Naive thymus-derived CD4-positive, alpha-beta T cell (primary cell): Measurements from ENCODE around the gene RYK. TPM values are rescaled to one million over a fixed set of nuclear protein-coding genes. Genes with fewer than 3 reads are reported as not detected.
"Not testable (repeated sequence)": the region's sequence is repeated elsewhere in the genome, so short reads cannot be mapped to it uniquely, and the experiment has no call there.

Source experiments
- ATAC-seq: fragments of 150-1000 bp; cut with Tn5 transposase; 2 replicates; pipeline ENCODE4 v1.10.0; 2021; ENCODE audit warnings: mild to moderate bottlenecking, moderate library complexity
- CTCF ChIA-PET: fragments of 350-600 bp; sonication (Branson Sonifier 250); formaldehyde crosslinking; loops from one replicate; lab custom pipeline; 2021; ENCODE audit warnings: antibody characterized with exemption; lab: Charles Lee
- POLR2A ChIA-PET: fragments of 350-600 bp; sonication (Branson Sonifier 250); formaldehyde crosslinking; loops from one replicate; lab custom pipeline; 2021; ENCODE audit warnings: antibody characterized with exemption, inconsistent platforms; lab: Charles Lee
- DNase-seq, 9 donors: peaks; one replicate each; pipeline versions ENCODE4 v3.0.0 to v3.0.0-alpha.2; 2020 to 2022; ENCODE audit warnings: mixed read lengths in 1 of 9
- H3K27ac ChIP-seq: one replicate; pipeline ENCODE4 v1.7.0; 2013; ENCODE audit warnings: mild to moderate bottlenecking, low read depth, low read length, moderate library complexity
- H3K27me3 ChIP-seq, 2 donors: one replicate each; pipeline ENCODE4 v1.7.0; 2013; ENCODE audit warnings: low read length in 2 of 2, mild to moderate bottlenecking in 2 of 2, moderate library complexity in 2 of 2; ENCODE audit not compliant: control insufficient read depth in 2 of 2, insufficient read depth in 2 of 2
- H3K36me3 ChIP-seq, 3 experiments: 1 replicate in 2 of 3; 2 replicates in 1 of 3; pipeline ENCODE4 v1.7.0; 2013; ENCODE audit warnings: low read length in 3 of 3, mild to moderate bottlenecking in 3 of 3, moderate library complexity in 1 of 3; ENCODE audit not compliant: insufficient read depth in 3 of 3, control insufficient read depth in 2 of 3
- H3K4me1 ChIP-seq, 2 donors: one replicate each; pipeline ENCODE4 v1.7.0; 2013; ENCODE audit warnings: low read length in 2 of 2, mild to moderate bottlenecking in 2 of 2, moderate library complexity in 1 of 2; ENCODE audit not compliant: control insufficient read depth in 2 of 2, insufficient read depth in 2 of 2
- H3K4me3 ChIP-seq: 2 replicates; pipeline ENCODE4 v1.7.0; 2013; ENCODE audit warnings: mild to moderate bottlenecking, low read length
- H3K9me3 ChIP-seq, 3 experiments: 1 replicate in 2 of 3; 2 replicates in 1 of 3; pipeline ENCODE4 v1.7.0; 2013; ENCODE audit warnings: low read length in 3 of 3; ENCODE audit not compliant: control insufficient read depth in 2 of 3
- H3K27ac Mint-ChIP-seq, 9 donors: one replicate each; pipeline ENCODE4 v1.8.0; 2020 to 2022; ENCODE audit warnings: mixed read lengths in 9 of 9, mild to moderate bottlenecking in 8 of 9, moderate library complexity in 5 of 9, inconsistent platforms in 2 of 9
- H3K27me3 Mint-ChIP-seq, 5 donors: one replicate each; pipeline ENCODE4 v1.8.0; 2021 to 2022; ENCODE audit warnings: mixed read lengths in 5 of 5, mild to moderate bottlenecking in 1 of 5
- H3K36me3 Mint-ChIP-seq, 5 donors: one replicate each; pipeline ENCODE4 v1.8.0; 2020 to 2022; ENCODE audit warnings: mixed read lengths in 5 of 5, mild to moderate bottlenecking in 3 of 5, inconsistent platforms in 1 of 5
- H3K4me1 Mint-ChIP-seq, 7 donors: one replicate each; pipeline ENCODE4 v1.8.0; 2020 to 2022; ENCODE audit warnings: mixed read lengths in 7 of 7, mild to moderate bottlenecking in 3 of 7, inconsistent platforms in 1 of 7
- H3K4me3 Mint-ChIP-seq, 10 donors: one replicate each; pipeline ENCODE4 v1.8.0; 2020 to 2022; ENCODE audit warnings: mild to moderate bottlenecking in 10 of 10, mixed read lengths in 10 of 10, moderate library complexity in 6 of 10, inconsistent platforms in 2 of 10
- H3K9me3 Mint-ChIP-seq, 11 donors: one replicate each; pipeline ENCODE4 v1.8.0; 2020 to 2022; ENCODE audit warnings: mixed read lengths in 11 of 11, mild to moderate bottlenecking in 4 of 11, inconsistent platforms in 1 of 11, moderate library complexity in 1 of 11
- intact Hi-C, 2 donors: fragments of 100-400 bp; cut with micrococcal nuclease; formaldehyde crosslinking; loops; one replicate each; pipeline ENCODE4 v1.15.1; 2023
- polyA plus RNA-seq, 2 donors: library from polyadenylated mRNA; unstranded; fragments of 300-500 nt; fragmentation: Illumina TruSeq; gene quantifications; one replicate each; pipeline ENCODE4 v1.2.3, GENCODE V29; 2021
- total RNA-seq, 6 experiments: library from RNA in 5 of 6; stranded (reverse) in 5 of 6; gene quantifications; 1 replicate in 5 of 6; 2 replicates in 1 of 6; pipeline ENCODE4 v1.2.3 and lab custom pipeline; 2021 to 2026

RYK gene
- total and polyA plus RNA-seq, 7 experiments from 2014 or later, result 6.9 to 53.5 (median 44.8) TPM

- Mint-ChIP-seq H3K36me3 (peaks cover 5 to 50% (median 35%) of the 10 kb centered on the region in 5 donors), H3K27me3 (no peaks in the 10 kb centered on the region), H3K4me3 (no peak overlapping the region), H3K4me1 (peaks cover 0 to 3% (median 0%) of the 10 kb centered on the region in 7 donors), H3K27ac (peak overlapping the region in 3 of 9 donors; percentile 17 to 36 (median 18)), H3K9me3 (peaks cover 0 to 2% (median 0%) of the 10 kb centered on the region in 11 donors)
- ATAC-seq (no peak), DNase-seq (no peak)
- intact Hi-C loops, result no loop called here
- Histone ChIP-seq H3K9me3 (no peaks in the 10 kb centered on the region), H3K27me3 (no peaks in the 10 kb centered on the region), H3K36me3 (peaks cover 0 to 36% (median 3%) of the 10 kb centered on the region in 3 experiments), H3K4me3 (no peak overlapping the region), H3K4me1 (no peaks in the 10 kb centered on the region), H3K27ac (no peak overlapping the region)
- POLR2A ChIA-PET, result no interaction called here
- CTCF ChIA-PET, result interaction anchor here (0.7 to 1.1 kb wide), 2 partner anchors 11 to 173 kb away, joined by 3 to 4 read pairs; partner anchors contain the start of gene AMOTL2
Measured at GRCh38 chr3:134201201-134202130, 49.2 kb downstream of the RYK start.

- DNase-seq, H3K4me3 Mint-ChIP-seq, H3K4me1 Mint-ChIP-seq, ATAC-seq, H3K4me1 ChIP-seq, H3K27ac Mint-ChIP-seq, H3K9me3 ChIP-seq, H3K27ac ChIP-seq, H3K4me3 ChIP-seq, H3K27me3 ChIP-seq, POLR2A ChIA-PET, H3K27me3 Mint-ChIP-seq, H3K9me3 Mint-ChIP-seq: not testable (repeated sequence)
- intact Hi-C loops, result loop anchor here (5.0 kb wide), 5 partner anchors 107 to 1842 kb away; partner anchors contain the start of genes AMOTL2 (in 1 of the 2), ANAPC13 (in 1 of the 2) and CEP63 (in 1 of the 2)
- CTCF ChIA-PET, result interaction anchor here (1.0 to 2.8 kb wide), 2 partner anchors 266 to 280 kb away, joined by 3 to 9 read pairs; no protein-coding TSS in a partner anchor
- H3K36me3 Mint-ChIP-seq, result peaks cover 5 to 63% (median 44%) of the 10 kb centered on the region in 5 donors
- H3K36me3 ChIP-seq, result peaks cover 0 to 38% (median 3%) of the 10 kb centered on the region in 3 experiments
Measured at GRCh38 chr3:134199880-134200279, 50.8 kb downstream of the RYK start.

- H3K27ac Mint-ChIP-seq, result no peak overlapping the region
- POLR2A ChIA-PET, result no interaction called here
Measured at GRCh38 chr3:134199240-134199639, 51.4 kb downstream of the RYK start.

GRCh38 chr3:134198414-134198813 is 52.2 kb downstream of the RYK start:
- H3K9me3 Mint-ChIP-seq, result peaks cover 0 to 2% (median 0%) of the 10 kb centered on the region in 11 donors
- Histone ChIP-seq H3K4me1 (no peaks in the 10 kb centered on the region), H3K36me3 (peaks cover 0 to 50% (median 3%) of the 10 kb centered on the region in 3 experiments), H3K4me3 (no peak overlapping the region), H3K27me3 (no peaks in the 10 kb centered on the region), H3K9me3 (no peaks in the 10 kb centered on the region), H3K27ac (no peak overlapping the region)
- no peaks in the 10 kb centered on the region for H3K27me3 Mint-ChIP-seq
- no peak overlapping the region for H3K27ac Mint-ChIP-seq
- peaks cover 5 to 74% (median 47%) of the 10 kb centered on the region in 5 donors for H3K36me3 Mint-ChIP-seq
- no peak overlapping the region for H3K4me3 Mint-ChIP-seq
- DNase-seq, result no peak
- intact Hi-C loops, result loop anchor here (5.0 kb wide), 5 partner anchors 109 to 1844 kb away; partner anchors contain the start of genes AMOTL2 (in 1 of the 2), ANAPC13 (in 1 of the 2) and CEP63 (in 1 of the 2)
- H3K4me1 Mint-ChIP-seq, result peaks cover 0 to 2% (median 0%) of the 10 kb centered on the region in 7 donors
- ATAC-seq, result no peak
- CTCF ChIA-PET, result interaction anchor here (0.8 to 2.8 kb wide), 3 partner anchors 8 to 282 kb away, joined by 5 to 9 read pairs (median 8); no protein-coding TSS in a partner anchor
- POLR2A ChIA-PET, result interaction anchor here (1.6 kb wide), 1 partner anchor 288 kb away, joined by 3 read pairs; the partner anchor contains the start of gene CEP63

More at GRCh38 chr3:134199240-134199639, 51.4 kb downstream of the RYK start:
- H3K36me3 ChIP-seq, result peaks cover 0 to 44% (median 3%) of the 10 kb centered on the region in 3 experiments
- Mint-ChIP-seq H3K27me3 (no peaks in the 10 kb centered on the region), H3K4me3 (no peak overlapping the region), H3K4me1 (peaks cover 0 to 2% (median 0%) of the 10 kb centered on the region in 7 donors), H3K36me3 (peaks cover 5 to 70% (median 43%) of the 10 kb centered on the region in 5 donors), H3K9me3 (peaks cover 0 to 2% (median 0%) of the 10 kb centered on the region in 11 donors)
- H3K27me3 ChIP-seq, result no peaks in the 10 kb centered on the region
- H3K4me1 ChIP-seq, result no peaks in the 10 kb centered on the region
- CTCF ChIA-PET, result interaction anchor here (1.0 to 2.8 kb wide), 2 partner anchors 267 to 281 kb away, joined by 3 to 9 read pairs; no protein-coding TSS in a partner anchor
- H3K27ac ChIP-seq, result no peak overlapping the region
- H3K9me3 ChIP-seq, result no peaks in the 10 kb centered on the region
- DNase-seq, result no peak
- intact Hi-C loops, result loop anchor here (5.0 kb wide), 5 partner anchors 108 to 1843 kb away; partner anchors contain the start of genes AMOTL2 (in 1 of the 2), ANAPC13 (in 1 of the 2) and CEP63 (in 1 of the 2)
- ATAC-seq, result no peak
- H3K4me3 ChIP-seq, result no peak overlapping the region

- no peaks in the 10 kb centered on the region for H3K9me3 ChIP-seq
- peak; percentile 83 for ATAC-seq
- no peak overlapping the region for H3K27ac ChIP-seq
- H3K4me1 ChIP-seq, result no peaks in the 10 kb centered on the region
- intact Hi-C loops, result loop anchor here (1.0 to 5.0 kb wide), 7 partner anchors 110 to 1845 kb away; partner anchors contain the start of genes AMOTL2 (in 1 of the 2), ANAPC13 (in 1 of the 2) and CEP63 (in 1 of the 2)
- peak in 7 of 9 donors; percentile 24 to 55 (median 42) for DNase-seq
- ChIA-PET CTCF (interaction anchor here (0.6 to 2.8 kb wide), 8 partner anchors 9 to 1669 kb away, joined by 3 to 9 read pairs (median 5); no protein-coding TSS in a partner anchor), POLR2A (interaction anchor here (1.6 kb wide), 1 partner anchor 289 kb away, joined by 3 read pairs; the partner anchor contains the start of gene CEP63)
- H3K27ac Mint-ChIP-seq, result no peak overlapping the region
- H3K4me3 ChIP-seq, result no peak overlapping the region
- peaks cover 0 to 2% (median 0%) of the 10 kb centered on the region in 7 donors for H3K4me1 Mint-ChIP-seq
- no peak overlapping the region for H3K4me3 Mint-ChIP-seq
- H3K9me3 Mint-ChIP-seq, result peaks cover 0 to 2% (median 0%) of the 10 kb centered on the region in 11 donors
- H3K27me3 Mint-ChIP-seq, result no peaks in the 10 kb centered on the region
- peaks cover 0 to 46% (median 3%) of the 10 kb centered on the region in 3 experiments for H3K36me3 ChIP-seq
- no peaks in the 10 kb centered on the region for H3K27me3 ChIP-seq
- peaks cover 5 to 76% (median 48%) of the 10 kb centered on the region in 5 donors for H3K36me3 Mint-ChIP-seq
Measured at GRCh38 chr3:134197681-134198261, 52.9 kb downstream of the RYK start.

GRCh38 chr3:134194247-134194646 is 56.4 kb downstream of the RYK start:
- Histone ChIP-seq H3K4me1 (no peaks in the 10 kb centered on the region), H3K36me3 (peaks cover 0 to 31% (median 3%) of the 10 kb centered on the region in 3 experiments), H3K4me3 (no peak overlapping the region), H3K27ac (no peak overlapping the region), H3K9me3 (no peaks in the 10 kb centered on the region), H3K27me3 (no peaks in the 10 kb centered on the region)
- POLR2A ChIA-PET, result no interaction called here
- no peak for DNase-seq
- Mint-ChIP-seq H3K9me3 (no peaks in the 10 kb centered on the region), H3K4me3 (no peak overlapping the region), H3K27me3 (no peaks in the 10 kb centered on the region), H3K36me3 (peaks cover 0 to 62% (median 24%) of the 10 kb centered on the region in 5 donors), H3K4me1 (peaks cover 0 to 2% (median 0%) of the 10 kb centered on the region in 7 donors), H3K27ac (no peak overlapping the region)
- CTCF ChIA-PET, result no interaction called here
- ATAC-seq, result no peak
- intact Hi-C loops, result no loop called here
